HG03135 (cell line): ENCODE data around the gene TRAPPC2.
"Not testable (repeated sequence)": the region's sequence is repeated elsewhere in the genome, so short reads cannot be mapped to it uniquely, and the experiment has no call there.

Source experiments
- ATAC-seq: cut with Tn5 transposase; IDR thresholded peaks from one replicate; pipeline ENCODE4 v1.9.1; 2021; ENCODE audit warnings: mild to moderate bottlenecking, moderate library complexity; ENCODE audit not compliant: unreplicated experiment

Gene TRAPPC2

GRCh38 chrX:13699183-13699826 is 35.1 kb downstream of the TRAPPC2 start:
- ATAC-seq = no peak

- no peak for ATAC-seq
Observed at GRCh38 chrX:13698432-13698831, 36.0 kb downstream of the TRAPPC2 start.

GRCh38 chrX:13697976-13698375 is 36.4 kb downstream of the TRAPPC2 start:
- ATAC-seq = no peak

- ATAC-seq = peak; percentile 54
Observed at GRCh38 chrX:13697455-13697854, 37.0 kb downstream of the TRAPPC2 start.

GRCh38 chrX:13695601-13696115 is 38.8 kb downstream of the TRAPPC2 start:
- ATAC-seq = no peak

GRCh38 chrX:13694983-13695382 is 39.4 kb downstream of the TRAPPC2 start:
- no peak for ATAC-seq

- no peak for ATAC-seq
Observed at GRCh38 chrX:13694359-13694758, 40.1 kb downstream of the TRAPPC2 start.

- no peak for ATAC-seq
Observed at GRCh38 chrX:13693341-13693961, 41.0 kb downstream of the TRAPPC2 start.

- no peak for ATAC-seq
Observed at GRCh38 chrX:13692771-13693231, 41.6 kb downstream of the TRAPPC2 start.

GRCh38 chrX:13691841-13692371 is 42.5 kb downstream of the TRAPPC2 start:
- no peak for ATAC-seq

- no peak for ATAC-seq
Observed at GRCh38 chrX:13690836-13691235, 43.6 kb downstream of the TRAPPC2 start.

- ATAC-seq = no peak
Observed at GRCh38 chrX:13689741-13690211, 44.6 kb downstream of the TRAPPC2 start.

- ATAC-seq = peak; percentile 76
Observed at GRCh38 chrX:13688958-13689740, 45.3 kb downstream of the TRAPPC2 start, which contains the start of gene RAB9A. Gene RAB9A (plus strand): TSS chrX:13689128. CDS start chrX:13708747, 19,619 bp downstream.

- ATAC-seq = no peak
Observed at GRCh38 chrX:13688384-13688957, 45.9 kb downstream of the TRAPPC2 start.

- ATAC-seq = no peak
Observed at GRCh38 chrX:13687203-13687602, 47.2 kb downstream of the TRAPPC2 start.

GRCh38 chrX:13685126-13685763 is 49.2 kb downstream of the TRAPPC2 start:
- no peak for ATAC-seq

- ATAC-seq = no peak
Observed at GRCh38 chrX:13684361-13684760, 50.1 kb downstream of the TRAPPC2 start.

GRCh38 chrX:13681595-13681994 is 52.8 kb downstream of the TRAPPC2 start:
- no peak for ATAC-seq

GRCh38 chrX:13679700-13680099 is 54.7 kb downstream of the TRAPPC2 start:
- ATAC-seq = not testable (repeated sequence)

- no peak for ATAC-seq
Observed at GRCh38 chrX:13676885-13677284, 57.5 kb downstream of the TRAPPC2 start.
